ENCODE results near the gene MYO18A. TPM values are rescaled to one million over a fixed set of nuclear protein-coding genes. Genes with fewer than 3 reads are reported as not detected.

The MYO18A gene
- total and polyA plus RNA-seq, 10 of the 15 experiments (the other 5 are each of a cell fraction or from before 2014, with no cell fraction given), result 2.9 to 66.0 (median 24.5) TPM

DNA sequence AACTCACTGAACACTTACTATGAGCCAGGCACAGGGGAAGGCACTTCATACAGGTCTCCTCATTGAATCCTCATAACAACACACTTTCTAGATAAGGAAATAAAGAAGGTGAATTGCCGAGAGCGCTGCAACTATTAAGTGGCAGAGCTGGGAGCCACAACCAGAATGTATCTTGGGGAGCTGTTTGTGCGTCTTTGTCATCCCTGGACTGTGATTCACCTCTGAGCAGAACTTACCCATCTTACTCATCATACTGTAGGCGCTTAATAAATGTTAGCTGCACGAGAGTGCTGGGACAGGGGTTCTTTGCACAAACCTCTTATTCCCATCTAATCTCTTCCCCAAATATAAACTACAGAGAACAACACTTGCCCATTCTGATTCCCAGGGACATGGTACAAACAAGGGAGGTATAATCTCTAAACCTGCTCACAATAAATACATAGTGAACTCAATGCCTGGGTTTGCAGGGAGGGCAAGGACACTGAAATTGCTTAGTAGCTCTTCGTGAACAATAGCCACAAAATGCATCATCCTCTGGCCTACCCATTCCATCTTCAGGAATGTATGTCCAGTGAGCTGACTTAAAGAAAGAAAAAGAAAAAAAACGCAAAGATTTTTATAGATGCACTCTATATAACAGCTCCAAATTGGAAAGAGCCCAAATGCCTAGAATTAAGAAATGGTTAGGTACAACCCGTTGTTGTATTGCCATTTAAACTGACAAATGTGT, 43.0 kb downstream of the MYO18A start:
- RAD21 ChIA-PET (ENCODE audit: unreplicated experiment), result interaction anchor here (0.8 to 6.1 kb wide), 6 partner anchors 12 to 172 kb away, joined by 3 to 54 read pairs (median 18); partner anchors contain the start of gene MYO18A
- POLR2A ChIA-PET, result interaction anchor here (0.6 to 1.1 kb wide), 4 partner anchors 24 to 291 kb away, joined by 3 to 4 read pairs (median 3); no protein-coding TSS in a partner anchor
- peaks cover 0 to 10% of the 10 kb centered on the region in 2 experiments; a peak in 2 of 4 replicates for H3K36me3 ChIP-seq (ENCODE audit: control insufficient read depth in 2 of 2, insufficient read depth in 2 of 2, low read length in 1 of 2)
- no peaks in the 10 kb centered on the region for H4K20me1 ChIP-seq (ENCODE audit: control insufficient read depth, insufficient read depth)
- TF ChIP-seq EZH2 (IDR thresholded peaks at IDR 0.05; ENCODE audit: borderline replicate concordance, control insufficient read depth, low read depth, low read length) (no peak), SMAD1 (IDR thresholded peaks at IDR 0.05; ENCODE audit: low read depth, partially characterized antibody) (no peak), YBX1 (IDR thresholded peaks at IDR 0.05) (no peak)
- TF ChIP-seq, protein P1, sequence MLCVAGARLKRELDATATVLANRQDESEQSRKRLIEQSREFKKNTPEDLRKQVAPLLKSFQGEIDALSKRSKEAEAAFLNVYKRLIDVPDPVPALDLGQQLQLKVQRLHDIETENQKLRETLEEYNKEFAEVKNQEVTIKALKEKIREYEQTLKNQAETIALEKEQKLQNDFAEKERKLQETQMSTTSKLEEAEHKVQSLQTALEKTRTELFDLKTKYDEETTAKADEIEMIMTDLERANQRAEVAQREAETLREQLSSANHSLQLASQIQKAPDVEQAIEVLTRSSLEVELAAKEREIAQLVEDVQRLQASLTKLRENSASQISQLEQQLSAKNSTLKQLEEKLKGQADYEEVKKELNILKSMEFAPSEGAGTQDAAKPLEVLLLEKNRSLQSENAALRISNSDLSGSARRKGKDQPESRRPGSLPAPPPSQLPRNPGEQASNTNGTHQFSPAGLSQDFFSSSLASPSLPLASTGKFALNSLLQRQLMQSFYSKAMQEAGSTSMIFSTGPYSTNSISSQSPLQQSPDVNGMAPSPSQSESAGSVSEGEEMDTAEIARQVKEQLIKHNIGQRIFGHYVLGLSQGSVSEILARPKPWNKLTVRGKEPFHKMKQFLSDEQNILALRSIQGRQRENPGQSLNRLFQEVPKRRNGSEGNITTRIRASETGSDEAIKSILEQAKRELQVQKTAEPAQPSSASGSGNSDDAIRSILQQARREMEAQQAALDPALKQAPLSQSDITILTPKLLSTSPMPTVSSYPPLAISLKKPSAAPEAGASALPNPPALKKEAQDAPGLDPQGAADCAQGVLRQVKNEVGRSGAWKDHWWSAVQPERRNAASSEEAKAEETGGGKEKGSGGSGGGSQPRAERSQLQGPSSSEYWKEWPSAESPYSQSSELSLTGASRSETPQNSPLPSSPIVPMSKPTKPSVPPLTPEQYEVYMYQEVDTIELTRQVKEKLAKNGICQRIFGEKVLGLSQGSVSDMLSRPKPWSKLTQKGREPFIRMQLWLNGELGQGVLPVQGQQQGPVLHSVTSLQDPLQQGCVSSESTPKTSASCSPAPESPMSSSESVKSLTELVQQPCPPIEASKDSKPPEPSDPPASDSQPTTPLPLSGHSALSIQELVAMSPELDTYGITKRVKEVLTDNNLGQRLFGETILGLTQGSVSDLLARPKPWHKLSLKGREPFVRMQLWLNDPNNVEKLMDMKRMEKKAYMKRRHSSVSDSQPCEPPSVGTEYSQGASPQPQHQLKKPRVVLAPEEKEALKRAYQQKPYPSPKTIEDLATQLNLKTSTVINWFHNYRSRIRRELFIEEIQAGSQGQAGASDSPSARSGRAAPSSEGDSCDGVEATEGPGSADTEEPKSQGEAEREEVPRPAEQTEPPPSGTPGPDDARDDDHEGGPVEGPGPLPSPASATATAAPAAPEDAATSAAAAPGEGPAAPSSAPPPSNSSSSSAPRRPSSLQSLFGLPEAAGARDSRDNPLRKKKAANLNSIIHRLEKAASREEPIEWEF (IDR thresholded peaks at IDR 0.05; ENCODE audit: insufficient replicate concordance, low read depth, low read length), result no peak
- TF ChIP-seq, protein P2, sequence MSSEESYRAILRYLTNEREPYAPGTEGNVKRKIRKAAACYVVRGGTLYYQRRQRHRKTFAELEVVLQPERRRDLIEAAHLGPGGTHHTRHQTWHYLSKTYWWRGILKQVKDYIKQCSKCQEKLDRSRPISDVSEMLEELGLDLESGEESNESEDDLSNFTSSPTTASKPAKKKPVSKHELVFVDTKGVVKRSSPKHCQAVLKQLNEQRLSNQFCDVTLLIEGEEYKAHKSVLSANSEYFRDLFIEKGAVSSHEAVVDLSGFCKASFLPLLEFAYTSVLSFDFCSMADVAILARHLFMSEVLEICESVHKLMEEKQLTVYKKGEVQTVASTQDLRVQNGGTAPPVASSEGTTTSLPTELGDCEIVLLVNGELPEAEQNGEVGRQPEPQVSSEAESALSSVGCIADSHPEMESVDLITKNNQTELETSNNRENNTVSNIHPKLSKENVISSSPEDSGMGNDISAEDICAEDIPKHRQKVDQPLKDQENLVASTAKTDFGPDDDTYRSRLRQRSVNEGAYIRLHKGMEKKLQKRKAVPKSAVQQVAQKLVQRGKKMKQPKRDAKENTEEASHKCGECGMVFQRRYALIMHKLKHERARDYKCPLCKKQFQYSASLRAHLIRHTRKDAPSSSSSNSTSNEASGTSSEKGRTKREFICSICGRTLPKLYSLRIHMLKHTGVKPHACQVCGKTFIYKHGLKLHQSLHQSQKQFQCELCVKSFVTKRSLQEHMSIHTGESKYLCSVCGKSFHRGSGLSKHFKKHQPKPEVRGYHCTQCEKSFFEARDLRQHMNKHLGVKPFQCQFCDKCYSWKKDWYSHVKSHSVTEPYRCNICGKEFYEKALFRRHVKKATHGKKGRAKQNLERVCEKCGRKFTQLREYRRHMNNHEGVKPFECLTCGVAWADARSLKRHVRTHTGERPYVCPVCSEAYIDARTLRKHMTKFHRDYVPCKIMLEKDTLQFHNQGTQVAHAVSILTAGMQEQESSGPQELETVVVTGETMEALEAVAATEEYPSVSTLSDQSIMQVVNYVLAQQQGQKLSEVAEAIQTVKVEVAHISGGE (CRISPR knock-in tag; IDR thresholded peaks at IDR 0.05), result no peak
- in situ Hi-C loops (cut with MboI) (no loop called here), intact Hi-C loops (cut with micrococcal nuclease; ENCODE audit: unreplicated experiment) (no loop called here)
- H3K27me3 ChIP-seq (replicated peaks in 1 of 2; ENCODE audit: control insufficient read depth in 2 of 2, insufficient read depth in 2 of 2, low read length in 1 of 2), result no peaks in the 10 kb centered on the region
- peaks cover 31% of the 10 kb centered on the region for H3K79me2 ChIP-seq (ENCODE audit: control insufficient read depth, insufficient read depth, low read length)
- DNase-seq (ENCODE audit: low read depth, low spot score) (no peak), FAIRE-seq (no peak), ATAC-seq (no peak)
- no peak overlapping the region for H3K4me2 ChIP-seq (ENCODE audit: control insufficient read depth, insufficient read depth)
- H3K9ac ChIP-seq (ENCODE audit: control insufficient read depth, insufficient read depth, low read length), result no peak overlapping the region; the same call in 1 of the 2 replicates
- no peaks in the 10 kb centered on the region for H3K9me3 ChIP-seq (replicated peaks; ENCODE audit: control insufficient read depth, insufficient read depth, low read length)
- H3K4me3 ChIP-seq, result peak overlapping the region; percentile 81; the same call in 1 of the 2 replicates
- SMC1A ChIA-PET (ENCODE audit: uncharacterized antibody, unreplicated experiment), result interaction anchor here (0.8 to 4.8 kb wide), 6 partner anchors 11 to 536 kb away, joined by 3 to 42 read pairs (median 6); no protein-coding TSS in a partner anchor
- BruUV-seq (replicated peaks), result TSS peak; percentile 24
- 54% methylated on average over 8 of the region's 8 CpGs for WGBS (ENCODE audit: insufficient coverage, insufficient replicate concordance, low lambda C conversion rate, missing lambda C conversion rate)
- CTCF ChIA-PET, result interaction anchor here (1.0 to 14.6 kb wide), 9 partner anchors 9 to 172 kb away, joined by 3 to 371 read pairs (median 12); no protein-coding TSS in a partner anchor
- H3K27ac ChIP-seq (ENCODE audit: control insufficient read depth, insufficient read depth), result no peak overlapping the region
- H3K4me1 ChIP-seq (ENCODE audit: control insufficient read depth, insufficient read depth, low read length), result peaks cover 29% of the 10 kb centered on the region
- no peak overlapping the region for H2AFZ ChIP-seq (ENCODE audit: control insufficient read depth, low read depth, low read length)

Measured in GM12878 (cell line).